Type B pancreatic cell (in vitro differentiated cells): Measurements from ENCODE around the gene PTPRK. TPM values are rescaled to one million over a fixed set of nuclear protein-coding genes. Genes with fewer than 3 reads are reported as not detected.
"Not testable (repeated sequence)": the region's sequence is repeated elsewhere in the genome, so short reads cannot be mapped to it uniquely, and the experiment has no call there.

Experiments
- DNase-seq: peaks from one replicate; pipeline ENCODE4 v3.0.0; 2021; ENCODE audit warnings: mixed read lengths; ENCODE audit not compliant: unreplicated experiment; ENCODE audit errors: extremely low spot score
- H3K27ac Mint-ChIP-seq: 2 replicates; pipeline ENCODE4 v1.8.0; 2021; ENCODE audit warnings: mild to moderate bottlenecking, mixed read lengths
- H3K27me3 Mint-ChIP-seq: 2 replicates; pipeline ENCODE4 v1.8.0; 2021; ENCODE audit warnings: mixed read lengths
- H3K36me3 Mint-ChIP-seq: 2 replicates; pipeline ENCODE4 v1.8.0; 2021; ENCODE audit warnings: mixed read lengths
- H3K4me1 Mint-ChIP-seq: one replicate; pipeline ENCODE4 v1.8.0; 2021; ENCODE audit warnings: mixed read lengths; ENCODE audit not compliant: unreplicated experiment
- H3K4me3 Mint-ChIP-seq: 2 replicates; pipeline ENCODE4 v1.8.0; 2021; ENCODE audit warnings: mild to moderate bottlenecking, mixed read lengths
- H3K9me3 Mint-ChIP-seq: 2 replicates; pipeline ENCODE4 v1.8.0; 2021; ENCODE audit warnings: mixed read lengths
- total RNA-seq: library from RNA; stranded (reverse); gene quantifications from 2 replicates; pipeline ENCODE4 v1.2.1, GENCODE V29; 2021; ENCODE audit warnings: low replicate concordance
- TF ChIP-seq, protein P1 (sequence below): fragments of 200-600 bp; sonication (generic); conservative IDR thresholded peaks from 2 replicates; pipeline ENCODE4 v1.5.0; 2021; ENCODE audit warnings: antibody characterized with exemption, mild to moderate bottlenecking

Gene PTPRK
- total RNA-seq, 1 donor from 2014 or later: 63.4 TPM

DNA sequence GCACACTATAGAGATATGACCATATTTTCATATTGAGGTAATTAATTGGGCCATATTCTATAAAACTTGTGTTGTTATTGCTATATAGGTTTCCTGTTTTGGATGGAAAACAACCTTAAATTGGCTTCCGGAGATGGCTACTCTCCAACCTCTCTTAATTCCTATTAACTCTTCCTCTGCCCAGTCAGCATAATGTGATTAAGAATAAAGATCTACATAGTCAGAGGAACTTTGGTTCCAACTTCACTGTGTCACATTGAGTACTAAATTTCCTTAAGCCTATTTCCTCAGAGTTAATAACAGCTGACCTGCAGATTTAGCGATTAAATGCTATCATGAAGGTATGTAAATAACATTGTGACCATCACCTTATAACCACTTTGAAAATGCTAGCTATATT, 67.7 kb downstream of the PTPRK start:
- TF ChIP-seq, protein P1, sequence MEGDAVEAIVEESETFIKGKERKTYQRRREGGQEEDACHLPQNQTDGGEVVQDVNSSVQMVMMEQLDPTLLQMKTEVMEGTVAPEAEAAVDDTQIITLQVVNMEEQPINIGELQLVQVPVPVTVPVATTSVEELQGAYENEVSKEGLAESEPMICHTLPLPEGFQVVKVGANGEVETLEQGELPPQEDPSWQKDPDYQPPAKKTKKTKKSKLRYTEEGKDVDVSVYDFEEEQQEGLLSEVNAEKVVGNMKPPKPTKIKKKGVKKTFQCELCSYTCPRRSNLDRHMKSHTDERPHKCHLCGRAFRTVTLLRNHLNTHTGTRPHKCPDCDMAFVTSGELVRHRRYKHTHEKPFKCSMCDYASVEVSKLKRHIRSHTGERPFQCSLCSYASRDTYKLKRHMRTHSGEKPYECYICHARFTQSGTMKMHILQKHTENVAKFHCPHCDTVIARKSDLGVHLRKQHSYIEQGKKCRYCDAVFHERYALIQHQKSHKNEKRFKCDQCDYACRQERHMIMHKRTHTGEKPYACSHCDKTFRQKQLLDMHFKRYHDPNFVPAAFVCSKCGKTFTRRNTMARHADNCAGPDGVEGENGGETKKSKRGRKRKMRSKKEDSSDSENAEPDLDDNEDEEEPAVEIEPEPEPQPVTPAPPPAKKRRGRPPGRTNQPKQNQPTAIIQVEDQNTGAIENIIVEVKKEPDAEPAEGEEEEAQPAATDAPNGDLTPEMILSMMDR: no peak
- H3K27me3 Mint-ChIP-seq: no peaks in the 10 kb centered on the region
- DNase-seq: no peak
- no peaks in the 10 kb centered on the region for H3K9me3 Mint-ChIP-seq
- H3K36me3 Mint-ChIP-seq: peaks cover 7% of the 10 kb centered on the region
- H3K27ac Mint-ChIP-seq: no peak overlapping the region
- peaks cover 5% of the 10 kb centered on the region for H3K4me1 Mint-ChIP-seq
- H3K4me3 Mint-ChIP-seq: no peak overlapping the region

DNA sequence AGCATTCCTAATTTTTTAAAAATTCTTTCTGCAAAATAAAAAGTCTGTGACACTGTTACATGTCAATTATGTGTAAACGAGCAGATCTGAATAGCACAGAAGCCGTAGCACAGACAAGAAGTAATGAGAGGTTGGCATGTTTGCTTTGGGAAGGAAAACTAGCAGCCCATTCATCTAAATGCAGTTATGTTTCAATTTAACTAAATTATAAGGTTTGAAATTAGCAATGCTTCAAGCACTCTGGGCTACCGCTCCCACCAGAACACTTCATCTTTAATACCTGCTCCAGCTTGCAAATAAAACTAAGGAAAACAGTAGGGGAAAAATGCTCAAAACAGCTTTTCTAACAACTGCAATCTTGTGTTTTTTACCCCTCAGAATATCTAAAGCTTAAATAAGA, 73.9 kb downstream of the PTPRK start:
- Mint-ChIP-seq H3K27ac (no peak overlapping the region), H3K4me3 (no peak overlapping the region), H3K4me1 (peaks cover 18% of the 10 kb centered on the region), H3K9me3 (no peaks in the 10 kb centered on the region), H3K27me3 (no peaks in the 10 kb centered on the region), H3K36me3 (peaks cover 7% of the 10 kb centered on the region)
- TF ChIP-seq, protein P1: no peak
- no peak for DNase-seq

DNA sequence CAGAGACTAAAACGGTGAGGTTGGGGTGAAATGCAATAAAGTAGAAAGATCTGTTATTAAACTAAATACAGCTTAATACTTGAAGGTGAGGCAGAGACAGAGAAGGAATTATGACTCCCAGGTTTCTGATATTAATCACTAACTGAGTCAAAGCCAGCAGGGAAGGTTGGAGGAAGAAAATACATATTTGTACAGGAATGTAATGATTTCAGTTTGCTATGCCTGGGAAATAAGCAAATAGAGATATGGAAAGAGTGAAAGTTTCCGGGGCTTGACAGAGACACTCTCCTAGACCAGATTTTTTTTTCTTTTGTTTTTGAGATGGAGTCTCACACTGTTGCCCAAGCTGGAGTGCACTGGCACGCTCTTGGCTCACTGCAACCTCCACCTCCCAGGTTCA, 76.8 kb downstream of the PTPRK start:
- Mint-ChIP-seq H3K4me3 (no peak overlapping the region), H3K4me1 (peaks cover 19% of the 10 kb centered on the region), H3K9me3 (no peaks in the 10 kb centered on the region), H3K27ac (no peak overlapping the region), H3K36me3 (peaks cover 7% of the 10 kb centered on the region), H3K27me3 (no peaks in the 10 kb centered on the region)
- DNase-seq: no peak
- TF ChIP-seq, protein P1: no peak

DNA sequence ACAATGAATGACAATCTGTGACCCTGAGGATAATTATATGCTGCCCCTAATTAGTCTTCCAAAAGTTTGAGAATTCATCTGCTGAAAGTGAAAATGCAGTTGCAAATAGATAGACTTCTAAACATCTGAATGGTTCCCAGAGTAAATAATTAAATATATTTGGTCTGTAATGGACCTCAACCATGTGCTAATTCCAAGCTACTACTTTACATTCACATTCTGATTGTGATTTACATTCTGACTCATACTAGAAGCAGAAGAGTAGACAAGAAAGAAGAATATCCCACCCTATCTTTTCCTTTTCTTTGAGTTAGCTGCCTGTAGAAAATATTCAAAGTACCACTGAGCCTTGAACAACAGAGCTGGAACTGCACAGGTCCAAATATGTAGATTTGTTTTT, 80.8 kb downstream of the PTPRK start:
- Mint-ChIP-seq H3K4me3 (no peak overlapping the region), H3K4me1 (peaks cover 18% of the 10 kb centered on the region), H3K27me3 (no peaks in the 10 kb centered on the region), H3K36me3 (no peaks in the 10 kb centered on the region), H3K9me3 (no peaks in the 10 kb centered on the region), H3K27ac (no peak overlapping the region)
- DNase-seq: no peak
- TF ChIP-seq, protein P1: no peak

DNA sequence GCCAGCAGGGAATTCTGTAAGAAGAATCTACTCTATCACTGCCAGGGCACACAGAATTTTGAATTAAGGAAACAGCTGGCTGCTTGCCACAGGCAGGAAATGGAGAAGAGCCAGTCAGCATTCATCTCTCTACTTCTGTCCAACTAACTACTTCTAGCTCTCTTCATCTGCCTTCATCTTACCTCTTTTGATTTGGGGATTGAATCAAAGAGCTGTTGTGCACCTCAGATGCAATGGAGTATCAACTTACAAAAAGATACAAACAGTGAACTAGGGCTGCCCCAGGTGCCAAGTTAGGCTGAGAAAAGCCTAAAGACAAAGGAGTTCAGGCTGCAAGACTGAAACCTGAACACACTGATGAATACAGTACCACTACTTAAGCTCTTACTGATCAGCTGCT, 82.0 kb downstream of the PTPRK start:
- Mint-ChIP-seq H3K4me3 (no peak overlapping the region), H3K36me3 (no peaks in the 10 kb centered on the region), H3K27me3 (no peaks in the 10 kb centered on the region), H3K27ac (no peak overlapping the region), H3K4me1 (peaks cover 10% of the 10 kb centered on the region), H3K9me3 (no peaks in the 10 kb centered on the region)
- DNase-seq: no peak
- TF ChIP-seq, protein P1: no peak

DNA sequence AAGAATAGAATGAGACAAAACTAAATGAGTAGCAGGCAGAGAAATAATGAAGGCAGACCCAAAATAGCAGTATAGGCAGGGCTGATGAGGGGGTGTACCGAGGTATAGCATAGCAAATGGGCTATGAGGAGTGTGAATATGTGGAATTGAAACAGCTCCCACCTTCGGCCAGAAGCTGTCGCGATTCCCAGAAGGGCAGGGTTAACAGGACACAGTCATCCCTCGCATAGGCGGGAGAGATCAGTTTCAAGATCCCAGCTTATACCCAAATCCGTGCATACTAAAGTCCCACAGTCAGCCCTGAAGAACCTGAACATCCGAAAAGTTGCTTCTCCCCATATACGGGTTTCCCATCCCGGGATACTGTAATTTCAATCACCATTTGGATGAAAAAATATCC, 82.7 kb downstream of the PTPRK start:
- TF ChIP-seq, protein P1: no peak
- no peak for DNase-seq
- no peaks in the 10 kb centered on the region for H3K27me3 Mint-ChIP-seq
- no peaks in the 10 kb centered on the region for H3K9me3 Mint-ChIP-seq
- no peak overlapping the region for H3K27ac Mint-ChIP-seq
- H3K36me3 Mint-ChIP-seq: no peaks in the 10 kb centered on the region
- H3K4me3 Mint-ChIP-seq: no peak overlapping the region
- H3K4me1 Mint-ChIP-seq: peaks cover 7% of the 10 kb centered on the region

DNA sequence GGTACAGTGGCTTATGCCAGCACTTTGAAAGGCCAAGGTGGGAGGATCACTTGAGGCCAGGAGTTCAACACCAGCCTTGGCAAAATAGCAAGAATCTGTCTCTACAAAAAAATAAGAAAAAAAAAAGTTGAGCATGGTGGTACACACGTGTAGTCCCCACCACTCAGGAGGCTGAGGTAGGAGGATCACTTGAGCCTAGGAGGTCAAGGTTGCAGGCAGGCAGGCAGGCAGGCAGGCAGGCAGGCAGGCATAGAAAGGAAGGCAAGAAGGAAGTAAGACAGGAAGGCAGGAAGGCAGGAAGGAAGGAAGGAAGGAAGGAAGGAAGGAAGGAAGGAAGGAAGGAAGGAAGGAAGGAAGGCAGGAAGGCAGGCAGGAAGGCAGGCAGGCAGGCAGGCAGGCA, 85.6 kb downstream of the PTPRK start:
- not testable (repeated sequence) for DNase-seq, H3K27ac Mint-ChIP-seq, H3K9me3 Mint-ChIP-seq, H3K27me3 Mint-ChIP-seq, H3K4me3 Mint-ChIP-seq, H3K36me3 Mint-ChIP-seq
- H3K4me1 Mint-ChIP-seq: peaks cover 19% of the 10 kb centered on the region
